HepG2 (cell line): ENCODE measurements around the gene MGST2. TPM values are rescaled to one million over a fixed set of nuclear protein-coding genes. Genes with fewer than 3 reads are reported as not detected.

Source experiments
- ATAC-seq: fragments of 200-7000 bp; cut with Tn5 transposase; 3 replicates; pipeline ENCODE4 v1.9.1; 2020; ENCODE audit warnings: mild to moderate bottlenecking, moderate library complexity
- BruUV-seq: library from RNA; stranded (reverse); fragments of 400-500 nt; replicated peaks from 2 replicates; lab custom pipeline; 2021; lab: Mats Ljungman, UMichigan
- CTCF ChIA-PET: fragments of 300-600 bp; formaldehyde crosslinking; extraction: SDS; loops from one replicate; lab custom pipeline; 2021; ENCODE audit warnings: low total read pairs, inconsistent platforms, low intra/inter-chr PET ratio; lab: Yijun Ruan, JAX
- POLR2A ChIA-PET: fragments of 350-600 bp; sonication (Branson Sonifier 250); formaldehyde crosslinking; loops from one replicate; lab custom pipeline; 2020; ENCODE audit warnings: antibody characterized with exemption, inconsistent platforms; lab: Yijun Ruan, JAX
- DNase-seq: peaks from one replicate; pipeline ENCODE4 v3.0.0-alpha.2; 2015; ENCODE audit warnings: low spot score
- FAIRE-seq: peaks from 3 replicates; lab custom pipeline; 2011; peaks lifted over from hg19 to GRCh38; lab: Jason Lieb, UNC
- H2AFZ ChIP-seq: one replicate; pipeline ENCODE4 v1.6.1; 2011; ENCODE audit warnings: low read length, inconsistent platforms
- H3K27ac ChIP-seq: fragments of 300-600 bp; 3 replicates; pipeline ENCODE4 v1.8.0; 2011; ENCODE audit warnings: mixed run types, mild to moderate bottlenecking, mixed read lengths, low read length, inconsistent platforms; ENCODE audit not compliant: insufficient read depth; ENCODE audit errors: extremely low read length
- H3K27me3 ChIP-seq, 2 experiments: fragments of 200-600 bp in 1 of 2; 2 replicates in 1 of 2; 3 replicates in 1 of 2; pipeline versions ENCODE4 v1.6.0 to v1.8.0; 2011; ENCODE audit warnings: low read length in 2 of 2, mild to moderate bottlenecking in 2 of 2, moderate library complexity in 2 of 2, inconsistent platforms in 1 of 2; ENCODE audit not compliant: insufficient read depth in 2 of 2, control insufficient read depth in 1 of 2
- H3K36me3 ChIP-seq, 2 experiments: fragments of 200-600 bp in 1 of 2; replicated peaks in 1 of 2; 2 replicates in 1 of 2; 3 replicates in 1 of 2; pipeline versions ENCODE4 v1.5.1 to v1.8.0; 2011; ENCODE audit warnings: low read length in 2 of 2, inconsistent platforms in 1 of 2; ENCODE audit not compliant: insufficient read depth in 2 of 2, control insufficient read depth in 1 of 2
- H3K4me1 ChIP-seq: 2 replicates; pipeline ENCODE4 v1.5.1; 2012; ENCODE audit warnings: low read length, inconsistent platforms; ENCODE audit not compliant: insufficient read depth
- H3K4me2 ChIP-seq: 2 replicates; pipeline ENCODE4 v1.6.0; 2011; ENCODE audit warnings: low read depth, low read length, inconsistent platforms
- H3K4me3 ChIP-seq, 3 experiments: fragments of 200-600 bp in 1 of 3; sonication (generic), shearing (Covaris generic) in 1 of 3; replicated peaks in 1 of 3; 2 replicates each; pipeline ENCODE4 v1.5.1; 2011 to 2016; ENCODE audit warnings: low read length in 3 of 3, inconsistent platforms in 2 of 3, low read depth in 2 of 3, mild to moderate bottlenecking in 2 of 3, control low read depth in 1 of 3, mixed read lengths in 1 of 3; ENCODE audit not compliant: insufficient read depth in 1 of 3
- H3K79me2 ChIP-seq: one replicate; pipeline ENCODE4 v1.6.1; 2011; ENCODE audit warnings: low read length, inconsistent platforms; ENCODE audit not compliant: insufficient read depth
- H3K9ac ChIP-seq: 2 replicates; pipeline ENCODE4 v1.6.0; 2011; ENCODE audit warnings: mild to moderate bottlenecking, low read depth, low read length, inconsistent platforms; ENCODE audit not compliant: insufficient read depth
- H3K9me3 ChIP-seq: 2 replicates; pipeline ENCODE4 v1.5.1; 2012; ENCODE audit warnings: mild to moderate bottlenecking, low read length
- H4K20me1 ChIP-seq: 2 replicates; pipeline ENCODE4 v1.6.0; 2011; ENCODE audit warnings: inconsistent platforms, mild to moderate bottlenecking, low read length, moderate library complexity; ENCODE audit not compliant: insufficient read depth
- FOXA3 ChIP-seq: IDR thresholded peaks from 2 replicates; pipeline ENCODE4 v1.6.1; 2016; ENCODE audit warnings: missing genetic modification reagents, missing compliant biosample characterization
- HNRNPK ChIP-seq: fragments of 200-400 bp; formaldehyde crosslinking; IDR thresholded peaks from 2 replicates; pipeline ENCODE4 v1.6.1; 2018; ENCODE audit warnings: low read length, low read depth, moderate library complexity, mild to moderate bottlenecking; ENCODE audit not compliant: poor library complexity, severe bottlenecking
- SAP130 ChIP-seq: IDR thresholded peaks from 2 replicates; pipeline ENCODE4 v1.6.1; 2016; ENCODE audit warnings: low read depth
- SNAPC2 ChIP-seq: sonication (generic); formaldehyde crosslinking; IDR thresholded peaks from 2 replicates; pipeline ENCODE4 v1.8.1; 2022; ENCODE audit warnings: mild to moderate bottlenecking, missing genetic modification reagents
- ZNF20 ChIP-seq: sonication (generic); formaldehyde crosslinking; IDR thresholded peaks from 2 replicates; pipeline ENCODE4 v1.4.0; 2020; ENCODE audit warnings: mild to moderate bottlenecking, moderate library complexity, missing genetic modification reagents
- ZNF264 ChIP-seq: sonication (generic); formaldehyde crosslinking; IDR thresholded peaks from 2 replicates; pipeline ENCODE4 v1.4.0; 2020; ENCODE audit warnings: missing genetic modification reagents
- ZNF816 ChIP-seq: sonication (generic); formaldehyde crosslinking; IDR thresholded peaks from 2 replicates; pipeline ENCODE4 v1.8.0; 2022; ENCODE audit warnings: missing genetic modification reagents, mild to moderate bottlenecking, borderline replicate concordance
- WGBS: methylation state at CpG from one replicate; pipeline ENCODE4 v1.1.6; 2017; ENCODE audit warnings: low lambda C conversion rate; 5-methylcytosine and 5-hydroxymethylcytosine counted together
- in situ Hi-C: cut with HindIII; loops from 2 replicates; pipeline ENCODE4 v1.10.0; 2017; ENCODE audit warnings: low pct_unique_long_range_greater_than_20kb; ENCODE audit not compliant: extremely low pct_ligation_motif_present
- intact Hi-C: fragments of 100-400 bp; cut with micrococcal nuclease; formaldehyde crosslinking; loops from one replicate; pipeline ENCODE4 v1.10.0; 2022; ENCODE audit not compliant: unreplicated experiment
- polyA plus RNA-seq, 8 experiments: library from polyadenylated mRNA; depleted of rRNA in 3 of 8; stranded (reverse) in 7 of 8; unstranded in 1 of 8; fragments of >200 nt; fragmentation: Illumina TruSeq in 4 of 8; extraction: Trizol in 4 of 8; gene quantifications; 2 replicates each; pipeline versions ENCODE4 v1.2.1 to v1.2.3, GENCODE V29; 2011 to 2016; ENCODE audit warnings: low read depth in 4 of 8, missing spikeins in 1 of 8, mixed read lengths in 1 of 8; ENCODE audit not compliant: insufficient read depth in 1 of 8
- total RNA-seq, 5 experiments: library from RNA; depleted of rRNA; stranded (reverse); fragments of >200 nt; fragmentation: Illumina TruSeq; extraction: Trizol; gene quantifications; 2 replicates each; pipeline ENCODE4 v1.2.3, GENCODE V29; 2016; ENCODE audit warnings: low read depth in 1 of 5
- TF ChIP-seq, protein P1 (sequence below): sonication (generic); formaldehyde crosslinking; IDR thresholded peaks from 2 replicates; pipeline ENCODE4 v1.4.0; 2020; ENCODE audit warnings: mild to moderate bottlenecking, missing genetic modification reagents
- TF ChIP-seq, protein P2 (sequence below): IDR thresholded peaks from 2 replicates; pipeline ENCODE4 v1.6.1; 2012; ENCODE audit warnings: low read depth, low read length, improper control_type of control experiment
- TF ChIP-seq, protein P3 (sequence below): IDR thresholded peaks from 2 replicates; pipeline ENCODE4 v1.6.1; 2012; ENCODE audit warnings: inconsistent platforms
- TF ChIP-seq, protein P4 (sequence below): sonication (generic); formaldehyde crosslinking; IDR thresholded peaks from 2 replicates; pipeline ENCODE4 v1.5.0; 2020; ENCODE audit warnings: mild to moderate bottlenecking, missing genetic modification reagents, moderate library complexity
- TF ChIP-seq, protein P5 (sequence below): sonication (generic); formaldehyde crosslinking; IDR thresholded peaks from 2 replicates; pipeline ENCODE4 v1.4.0; 2020; ENCODE audit warnings: missing genetic modification reagents, borderline replicate concordance
- TF ChIP-seq, protein P6 (sequence below): sonication (generic); formaldehyde crosslinking; conservative IDR thresholded peaks from 2 replicates; pipeline ENCODE4 v1.8.0; 2022; ENCODE audit warnings: mild to moderate bottlenecking, moderate library complexity, missing genetic modification reagents

Gene MGST2
- total and polyA plus RNA-seq, 2 of the 13 experiments (the other 11 are each of a cell fraction or from before 2014, with no cell fraction given), result 205 to 416 TPM

DNA sequence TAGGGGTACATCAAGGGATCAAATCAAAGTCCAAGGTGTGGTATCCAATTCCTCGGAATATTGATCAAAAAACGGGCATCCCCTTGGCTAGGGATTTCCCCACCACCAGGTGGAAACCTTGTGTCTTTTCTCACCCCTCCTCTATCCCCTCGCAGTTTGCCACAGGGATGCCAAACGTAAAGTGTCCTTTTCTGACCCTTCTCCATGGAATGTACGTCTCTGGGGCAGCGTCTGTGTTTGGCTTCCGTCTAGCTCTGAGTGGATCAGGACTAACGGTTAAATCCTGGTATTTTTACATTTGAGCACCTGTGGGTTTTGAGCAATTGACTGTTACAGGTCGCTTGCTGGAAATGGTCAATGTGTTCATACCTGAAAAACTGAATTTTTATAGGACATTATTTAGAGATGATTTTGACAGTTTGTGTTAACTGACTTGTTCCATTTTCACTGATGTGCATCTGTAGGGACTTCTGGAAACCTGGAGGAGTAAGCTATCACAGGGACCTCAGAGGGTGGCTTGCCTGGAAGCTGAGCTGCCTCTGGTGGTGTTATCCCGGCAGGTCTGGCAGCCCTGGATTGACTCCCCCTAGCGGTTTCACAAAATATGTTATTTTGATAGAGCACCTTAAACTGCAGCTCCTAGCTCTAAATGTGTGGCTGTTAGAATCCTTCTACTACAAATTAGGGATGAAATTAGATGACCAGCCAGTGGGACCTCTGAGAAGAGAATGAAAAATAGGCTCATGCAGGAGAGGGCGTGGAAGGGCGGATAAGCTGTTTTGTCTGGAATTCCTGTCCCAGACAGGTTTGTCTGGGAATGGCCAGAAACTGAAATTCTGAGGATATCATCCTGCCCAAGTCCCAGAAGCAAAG, 8.8 kb upstream of the MGST2 start:
- DNase-seq, result peak; percentile 76
- FAIRE-seq, result peak; percentile 81
- Histone ChIP-seq H3K9me3 (no peaks in the 10 kb centered on the region), H3K36me3 (no peaks in the 10 kb centered on the region), H3K9ac (peak overlapping the region; percentile 6; the same call in 1 of the 2 replicates), H3K4me1 (peaks cover 73% of the 10 kb centered on the region), H3K27me3 (no peaks in the 10 kb centered on the region), H4K20me1 (no peaks in the 10 kb centered on the region), H3K79me2 (peaks cover 2% of the 10 kb centered on the region), H3K27ac (peak overlapping the region; percentile 81), H3K4me3 (peak overlapping the region; percentile 4 to 58 (median 20); a peak in 2 of 6 replicates), H2AFZ (no peak overlapping the region), H3K4me2 (peak overlapping the region; percentile 81)
- peak; percentile 82 for ATAC-seq
- BruUV-seq, result no TSS peak
- in situ Hi-C loops, result loop anchor here (5.0 kb wide), 2 partner anchors 85 to 595 kb away; no protein-coding TSS in a partner anchor
- ChIA-PET CTCF (interaction anchor here (1.1 to 3.5 kb wide), 11 partner anchors 9 to 703 kb away, joined by 3 to 29 read pairs (median 5); partner anchors contain the start of gene MGST2), POLR2A (interaction anchor here (0.8 to 3.6 kb wide), 7 partner anchors 9 to 183 kb away, joined by 3 to 37 read pairs (median 5); partner anchors contain the start of gene MGST2)
- under 1% methylated on average over 13 of the region's 13 CpGs for WGBS
- intact Hi-C loops, result loop anchor here (1.0 to 5.0 kb wide), 5 partner anchors 8 to 670 kb away; partner anchors contain the start of gene MGST2
- TF ChIP-seq FOXA3 (CRISPR knock-in tag) (peak; percentile 5; the same call in 1 of the 2 replicates), HNRNPK (no peak), ZNF20 (CRISPR knock-in tag) (no peak), SNAPC2 (CRISPR knock-in tag) (no peak), ZNF816 (CRISPR knock-in tag) (0 out of 2 replicates have a peak, but pooled peaks have one; percentile 48), SAP130 (CRISPR knock-in tag) (peak; percentile 32; the same call in 1 of the 2 replicates), ZNF264 (CRISPR knock-in tag) (0 out of 2 replicates have a peak, but pooled peaks have one; percentile 35)
- TF ChIP-seq, protein P1, sequence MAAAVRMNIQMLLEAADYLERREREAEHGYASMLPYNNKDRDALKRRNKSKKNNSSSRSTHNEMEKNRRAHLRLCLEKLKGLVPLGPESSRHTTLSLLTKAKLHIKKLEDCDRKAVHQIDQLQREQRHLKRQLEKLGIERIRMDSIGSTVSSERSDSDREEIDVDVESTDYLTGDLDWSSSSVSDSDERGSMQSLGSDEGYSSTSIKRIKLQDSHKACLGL, result no peak
- TF ChIP-seq, protein P2, sequence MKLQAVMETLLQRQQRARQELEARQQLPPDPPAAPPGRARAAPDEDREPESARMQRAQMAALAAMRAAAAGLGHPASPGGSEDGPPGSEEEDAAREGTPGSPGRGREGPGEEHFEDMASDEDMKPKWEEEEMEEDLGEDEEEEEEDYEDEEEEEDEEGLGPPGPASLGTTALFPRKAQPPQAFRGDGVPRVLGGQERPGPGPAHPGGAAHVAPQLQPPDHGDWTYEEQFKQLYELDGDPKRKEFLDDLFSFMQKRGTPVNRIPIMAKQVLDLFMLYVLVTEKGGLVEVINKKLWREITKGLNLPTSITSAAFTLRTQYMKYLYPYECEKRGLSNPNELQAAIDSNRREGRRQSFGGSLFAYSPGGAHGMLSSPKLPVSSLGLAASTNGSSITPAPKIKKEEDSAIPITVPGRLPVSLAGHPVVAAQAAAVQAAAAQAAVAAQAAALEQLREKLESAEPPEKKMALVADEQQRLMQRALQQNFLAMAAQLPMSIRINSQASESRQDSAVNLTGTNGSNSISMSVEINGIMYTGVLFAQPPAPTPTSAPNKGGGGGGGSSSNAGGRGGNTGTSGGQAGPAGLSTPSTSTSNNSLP, result peak; percentile 68
- TF ChIP-seq, protein P3, sequence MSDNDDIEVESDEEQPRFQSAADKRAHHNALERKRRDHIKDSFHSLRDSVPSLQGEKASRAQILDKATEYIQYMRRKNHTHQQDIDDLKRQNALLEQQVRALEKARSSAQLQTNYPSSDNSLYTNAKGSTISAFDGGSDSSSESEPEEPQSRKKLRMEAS, result peak; percentile 9; the same call in 1 of the 2 replicates
- TF ChIP-seq, protein P4, sequence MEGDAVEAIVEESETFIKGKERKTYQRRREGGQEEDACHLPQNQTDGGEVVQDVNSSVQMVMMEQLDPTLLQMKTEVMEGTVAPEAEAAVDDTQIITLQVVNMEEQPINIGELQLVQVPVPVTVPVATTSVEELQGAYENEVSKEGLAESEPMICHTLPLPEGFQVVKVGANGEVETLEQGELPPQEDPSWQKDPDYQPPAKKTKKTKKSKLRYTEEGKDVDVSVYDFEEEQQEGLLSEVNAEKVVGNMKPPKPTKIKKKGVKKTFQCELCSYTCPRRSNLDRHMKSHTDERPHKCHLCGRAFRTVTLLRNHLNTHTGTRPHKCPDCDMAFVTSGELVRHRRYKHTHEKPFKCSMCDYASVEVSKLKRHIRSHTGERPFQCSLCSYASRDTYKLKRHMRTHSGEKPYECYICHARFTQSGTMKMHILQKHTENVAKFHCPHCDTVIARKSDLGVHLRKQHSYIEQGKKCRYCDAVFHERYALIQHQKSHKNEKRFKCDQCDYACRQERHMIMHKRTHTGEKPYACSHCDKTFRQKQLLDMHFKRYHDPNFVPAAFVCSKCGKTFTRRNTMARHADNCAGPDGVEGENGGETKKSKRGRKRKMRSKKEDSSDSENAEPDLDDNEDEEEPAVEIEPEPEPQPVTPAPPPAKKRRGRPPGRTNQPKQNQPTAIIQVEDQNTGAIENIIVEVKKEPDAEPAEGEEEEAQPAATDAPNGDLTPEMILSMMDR, result peak; percentile 79
- TF ChIP-seq, protein P5, sequence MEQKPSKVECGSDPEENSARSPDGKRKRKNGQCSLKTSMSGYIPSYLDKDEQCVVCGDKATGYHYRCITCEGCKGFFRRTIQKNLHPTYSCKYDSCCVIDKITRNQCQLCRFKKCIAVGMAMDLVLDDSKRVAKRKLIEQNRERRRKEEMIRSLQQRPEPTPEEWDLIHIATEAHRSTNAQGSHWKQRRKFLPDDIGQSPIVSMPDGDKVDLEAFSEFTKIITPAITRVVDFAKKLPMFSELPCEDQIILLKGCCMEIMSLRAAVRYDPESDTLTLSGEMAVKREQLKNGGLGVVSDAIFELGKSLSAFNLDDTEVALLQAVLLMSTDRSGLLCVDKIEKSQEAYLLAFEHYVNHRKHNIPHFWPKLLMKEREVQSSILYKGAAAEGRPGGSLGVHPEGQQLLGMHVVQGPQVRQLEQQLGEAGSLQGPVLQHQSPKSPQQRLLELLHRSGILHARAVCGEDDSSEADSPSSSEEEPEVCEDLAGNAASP (CRISPR knock-in tag), result peak; percentile 65; the same call in 1 of the 2 replicates
- TF ChIP-seq, protein P6, sequence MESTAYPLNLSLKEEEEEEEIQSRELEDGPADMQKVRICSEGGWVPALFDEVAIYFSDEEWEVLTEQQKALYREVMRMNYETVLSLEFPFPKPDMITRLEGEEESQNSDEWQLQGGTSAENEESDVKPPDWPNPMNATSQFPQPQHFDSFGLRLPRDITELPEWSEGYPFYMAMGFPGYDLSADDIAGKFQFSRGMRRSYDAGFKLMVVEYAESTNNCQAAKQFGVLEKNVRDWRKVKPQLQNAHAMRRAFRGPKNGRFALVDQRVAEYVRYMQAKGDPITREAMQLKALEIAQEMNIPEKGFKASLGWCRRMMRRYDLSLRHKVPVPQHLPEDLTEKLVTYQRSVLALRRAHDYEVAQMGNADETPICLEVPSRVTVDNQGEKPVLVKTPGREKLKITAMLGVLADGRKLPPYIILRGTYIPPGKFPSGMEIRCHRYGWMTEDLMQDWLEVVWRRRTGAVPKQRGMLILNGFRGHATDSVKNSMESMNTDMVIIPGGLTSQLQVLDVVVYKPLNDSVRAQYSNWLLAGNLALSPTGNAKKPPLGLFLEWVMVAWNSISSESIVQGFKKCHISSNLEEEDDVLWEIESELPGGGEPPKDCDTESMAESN (CRISPR knock-in tag), result peak; percentile 24; the same call in 1 of the 2 replicates
